ENCODE results near the gene ABCA4.

DNA sequence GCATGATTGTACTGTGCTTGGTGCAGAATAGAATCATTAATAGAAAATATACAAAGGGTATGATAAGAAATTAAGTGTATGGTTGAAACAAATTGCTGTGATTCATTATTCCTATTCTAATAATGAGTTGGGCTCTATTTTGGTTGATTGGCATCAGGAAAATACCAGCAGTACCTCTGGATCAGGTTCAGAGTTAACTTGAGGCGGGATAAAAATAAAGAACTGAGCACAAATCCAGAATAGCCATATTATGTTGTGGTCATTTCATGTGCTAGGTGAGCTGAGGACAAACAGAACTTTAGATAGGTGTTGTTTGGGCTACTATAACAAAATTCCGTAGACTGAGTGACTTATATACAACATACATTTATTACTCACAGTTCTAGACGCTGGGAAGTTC, 151.1 kb downstream of the ABCA4 start:
- no peak for TF ChIP-seq CTCF (IDR thresholded peaks at IDR 0.05; ENCODE audit: poor library complexity)
- TF ChIP-seq EZH2 (IDR thresholded peaks at IDR 0.05; ENCODE audit: borderline replicate concordance): no peak
- no peak for TF ChIP-seq EZH2phosphoT487 (IDR thresholded peaks at IDR 0.05; ENCODE audit: low read depth, severe bottlenecking, unreplicated experiment)
